ENCODE measurements around the gene GPM6B.

DNA sequence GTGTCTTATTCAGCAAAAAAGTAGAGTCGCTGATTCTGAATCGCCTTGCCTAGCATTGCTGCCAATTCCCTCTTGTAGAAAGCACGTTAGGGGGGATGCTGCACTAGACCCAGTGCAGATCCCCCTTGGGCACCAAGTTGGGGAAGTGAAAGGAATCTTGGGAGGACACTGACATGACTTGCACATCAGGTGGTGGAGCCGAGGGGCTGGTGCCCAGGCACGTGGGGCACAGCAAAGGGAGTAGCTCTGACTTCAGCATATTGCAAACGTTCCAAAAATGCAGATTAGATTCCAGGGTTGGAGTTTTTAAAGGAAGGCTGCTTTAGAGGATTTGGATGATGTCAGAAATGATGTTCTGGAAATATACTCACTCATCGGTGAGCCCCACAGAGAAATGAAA lies 47.4 kb upstream of the GPM6B start:
- TF ChIP-seq CTCF (IDR thresholded peaks at IDR 0.05 in 8 of 11, conservative IDR thresholded peaks at IDR 0.05 in 3 of 11), result no peak
- no peak for TF ChIP-seq POLR2A (IDR thresholded peaks at IDR 0.05)
